Keratinocyte (primary cell): ENCODE measurements around the gene ARVCF. TPM values are rescaled to one million over a fixed set of nuclear protein-coding genes. Genes with fewer than 3 reads are reported as not detected.

ENCODE experiments used
- DNase-seq: peaks from one replicate; pipeline ENCODE4 v3.0.0-alpha.2; 2011; ENCODE audit warnings: low read depth, missing footprints, low spot score
- FAIRE-seq: peaks from 2 replicates; lab custom pipeline; 2011; peaks lifted over from hg19 to GRCh38; lab: Jason Lieb, UNC
- H2AFZ ChIP-seq: 2 replicates; pipeline ENCODE4 v1.6.0; 2012; ENCODE audit warnings: low read length, control low read depth, inconsistent platforms; ENCODE audit not compliant: control insufficient read depth
- H3K27ac ChIP-seq: 2 replicates; pipeline ENCODE4 v1.5.1; 2011; ENCODE audit warnings: low read length; ENCODE audit not compliant: control insufficient read depth, insufficient read depth
- H3K27me3 ChIP-seq: 3 replicates; pipeline ENCODE4 v1.6.0; 2011; ENCODE audit warnings: low read length; ENCODE audit not compliant: control insufficient read depth, insufficient read depth; ENCODE audit errors: extremely low read depth
- H3K36me3 ChIP-seq, 2 experiments: 2 replicates in 1 of 2; 3 replicates in 1 of 2; pipeline ENCODE4 v1.5.1; 2011; ENCODE audit warnings: low read length in 2 of 2, mild to moderate bottlenecking in 1 of 2; ENCODE audit not compliant: control insufficient read depth in 2 of 2, insufficient read depth in 2 of 2; ENCODE audit errors: extremely low read depth in 1 of 2
- H3K4me1 ChIP-seq: 3 replicates; pipeline ENCODE4 v1.5.1; 2011; ENCODE audit warnings: low read length; ENCODE audit not compliant: control insufficient read depth, insufficient read depth; ENCODE audit errors: extremely low read depth
- H3K4me2 ChIP-seq: 3 replicates; pipeline ENCODE4 v1.6.0; 2011; ENCODE audit warnings: low read depth, low read length; ENCODE audit not compliant: control insufficient read depth, insufficient read depth; ENCODE audit errors: extremely low read depth
- H3K4me3 ChIP-seq, 3 experiments: fragments of 200-600 bp in 1 of 3; sonication (generic) in 1 of 3; 2 replicates in 2 of 3; 3 replicates in 1 of 3; pipeline ENCODE4 v1.5.1; 2011 to 2016; ENCODE audit warnings: low read length in 3 of 3, mild to moderate bottlenecking in 3 of 3, control low read depth in 2 of 3, inconsistent platforms in 1 of 3, low read depth in 1 of 3, mixed read lengths in 1 of 3, mixed run types in 1 of 3, moderate library complexity in 1 of 3; ENCODE audit not compliant: control insufficient read depth in 2 of 3, insufficient read depth in 2 of 3; ENCODE audit errors: extremely low read depth in 1 of 3
- H3K79me2 ChIP-seq: 2 replicates; pipeline ENCODE4 v1.6.0; 2012; ENCODE audit warnings: low read length; ENCODE audit not compliant: control insufficient read depth, insufficient read depth
- H3K9ac ChIP-seq: 3 replicates; pipeline ENCODE4 v1.6.0; 2011; ENCODE audit warnings: low read length; ENCODE audit not compliant: control insufficient read depth, insufficient read depth; ENCODE audit errors: extremely low read depth
- H3K9me1 ChIP-seq: 3 replicates; pipeline ENCODE4 v1.6.0; 2011; ENCODE audit warnings: low read length; ENCODE audit not compliant: control insufficient read depth, insufficient read depth; ENCODE audit errors: extremely low read depth
- H3K9me3 ChIP-seq: 2 replicates; pipeline ENCODE4 v1.5.1; 2012; ENCODE audit warnings: low read depth, low read length; ENCODE audit not compliant: control insufficient read depth
- H4K20me1 ChIP-seq: 3 replicates; pipeline ENCODE4 v1.6.0; 2011; ENCODE audit warnings: low read length; ENCODE audit not compliant: control insufficient read depth, insufficient read depth; ENCODE audit errors: extremely low read depth
- CTCF ChIP-seq, 3 experiments: IDR thresholded peaks in 1 of 3; conservative IDR thresholded peaks in 1 of 3; optimal IDR thresholded peaks in 1 of 3; 2 replicates in 2 of 3; 3 replicates in 1 of 3; pipeline versions ENCODE3 to v1.5.1; 2011; ENCODE audit warnings: low read length in 3 of 3, mild to moderate bottlenecking in 3 of 3, moderate library complexity in 2 of 3, control low read depth in 1 of 3, inconsistent platforms in 1 of 3; ENCODE audit not compliant: insufficient read depth in 2 of 3; ENCODE audit errors: extremely low read depth in 1 of 3
- EZH2 ChIP-seq: IDR thresholded peaks from one replicate; pipeline ENCODE4 v1.6.1; 2012; ENCODE audit warnings: inconsistent platforms, mild to moderate bottlenecking, low read length, moderate library complexity
- dilution Hi-C: fragments of 300-500 bp; cut with MboI; formaldehyde crosslinking; loops from one replicate; pipeline ENCODE4 v1.7.0; 2020; ENCODE audit warnings: low sequenced_read_pairs; ENCODE audit not compliant: extremely low pct_ligation_motif_present
- polyA plus RNA-seq, 5 experiments: library from polyadenylated mRNA; depleted of rRNA in 3 of 5; stranded (reverse) in 3 of 5; stranded (forward) in 1 of 5; unstranded in 1 of 5; fragments of >200 nt; gene quantifications; 1 replicate in 1 of 5; 2 replicates in 3 of 5; 3 replicates in 1 of 5; pipeline versions ENCODE4 v1.2.1 to v1.2.3, GENCODE V29; 2011 to 2012; ENCODE audit warnings: missing spikeins in 2 of 5, low read depth in 1 of 5, low replicate concordance in 1 of 5

ARVCF gene
- polyA plus RNA-seq, 1 donor (not counting 4 experiments of a cell fraction or from before 2014, with no cell fraction given), result 5.7 TPM

GRCh38 chr22:20022231-20022977 lies 5.8 kb upstream of the ARVCF start:
- peak overlapping the region; percentile 82 to 92 (median 86) for H3K4me3 ChIP-seq
- FAIRE-seq, result no peak

GRCh38 chr22:20021196-20022181 lies 4.9 kb upstream of the ARVCF start:
- H3K9me3 ChIP-seq, result no peaks in the 10 kb centered on the region
- H2AFZ ChIP-seq, result peak overlapping the region; percentile 63
- H4K20me1 ChIP-seq, result no peaks in the 10 kb centered on the region
- H3K9ac ChIP-seq, result peak overlapping the region; percentile 92
- peak overlapping the region; percentile 68 for H3K27ac ChIP-seq
- DNase-seq (no peak), FAIRE-seq (no peak)
- peaks cover 2% of the 10 kb centered on the region for H3K9me1 ChIP-seq
- peaks cover 29% of the 10 kb centered on the region for H3K79me2 ChIP-seq
- H3K4me2 ChIP-seq, result peak overlapping the region; percentile 99
- H3K4me1 ChIP-seq, result peaks cover 19% of the 10 kb centered on the region
- peaks cover 6% of the 10 kb centered on the region for H3K27me3 ChIP-seq
- TF ChIP-seq EZH2 (no peak), CTCF (optimal IDR thresholded peaks at IDR 0.05 in 1 of 3, IDR thresholded peaks at IDR 0.05 in 1 of 3, conservative IDR thresholded peaks at IDR 0.05 in 1 of 3; ENCODE audit: extremely low read depth in 1 of 3, insufficient read depth in 2 of 3, low read length in 3 of 3) (no peak)
- H3K4me3 ChIP-seq, result peak overlapping the region; percentile 82 to 92 (median 86)
- H3K36me3 ChIP-seq, result peaks cover 4 to 9% of the 10 kb centered on the region in 2 experiments
- dilution Hi-C loops, result no loop called here

More at GRCh38 chr22:20022231-20022977, 5.8 kb upstream of the ARVCF start:
- Histone ChIP-seq H4K20me1 (no peaks in the 10 kb centered on the region), H3K36me3 (peaks cover 8 to 9% of the 10 kb centered on the region in 2 experiments), H3K79me2 (peaks cover 29% of the 10 kb centered on the region), H3K9me3 (no peaks in the 10 kb centered on the region), H3K27ac (peak overlapping the region; percentile 8), H3K27me3 (peaks cover 5% of the 10 kb centered on the region), H3K9me1 (peaks cover 2% of the 10 kb centered on the region), H3K4me1 (peaks cover 14% of the 10 kb centered on the region), H2AFZ (no peak overlapping the region), H3K4me2 (peak overlapping the region; percentile 99), H3K9ac (peak overlapping the region; percentile 92)
- TF ChIP-seq EZH2 (no peak), CTCF (optimal IDR thresholded peaks at IDR 0.05 in 1 of 3, IDR thresholded peaks at IDR 0.05 in 1 of 3, conservative IDR thresholded peaks at IDR 0.05 in 1 of 3; ENCODE audit: extremely low read depth in 1 of 3, insufficient read depth in 2 of 3, low read length in 3 of 3) (no peak)
- dilution Hi-C loops, result no loop called here
- no peak for DNase-seq
